ENCODE results near the gene UNK. TPM values are rescaled to one million over a fixed set of nuclear protein-coding genes. Genes with fewer than 3 reads are reported as not detected.
A peak's percentile ranks its signal among the peaks of the same experiment; 100 is the strongest.

Gene UNK
- total and polyA plus RNA-seq, 2 experiments from 2014 or later = 22.3 to 26.7 TPM

- Histone ChIP-seq H3K4me2 (no peak overlapping the region), H3K4me3 (no peak overlapping the region), H3K9me2 (replicated peaks; ENCODE audit: insufficient read depth) (no peaks in the 10 kb centered on the region), H3K27ac (peak overlapping the region; percentile 79), H4K20me1 (ENCODE audit: insufficient read depth, poor library complexity, severe bottlenecking) (no peaks in the 10 kb centered on the region), H3K9me3 (ENCODE audit: low read depth) (no peaks in the 10 kb centered on the region), H3K4me1 (ENCODE audit: insufficient read depth) (peaks cover 22% of the 10 kb centered on the region), H3K27me3 (no peaks in the 10 kb centered on the region), H3K79me2 (no peaks in the 10 kb centered on the region), H3K36me3 (replicated peaks; ENCODE audit: insufficient read depth, low read depth) (no peaks in the 10 kb centered on the region), H2AFZ (no peak overlapping the region)
- WGBS (ENCODE audit: low lambda C conversion rate, missing lambda C conversion rate) = 66% methylated on average over 13 of the region's 13 CpGs
- DNase-seq (ENCODE audit: low spot score) = peak; percentile 86
- TF ChIP-seq CTCF (IDR thresholded peaks at IDR 0.05; ENCODE audit: poor library complexity) = no peak
- no peak for TF ChIP-seq EZH2phosphoT487 (IDR thresholded peaks at IDR 0.05; ENCODE audit: low read depth, severe bottlenecking, unreplicated experiment)
- no peak for TF ChIP-seq EZH2 (IDR thresholded peaks at IDR 0.05; ENCODE audit: borderline replicate concordance)
Measured at GRCh38 chr17:75872434-75873351, 88.1 kb downstream of the UNK start.

- Histone ChIP-seq H3K27me3 (no peaks in the 10 kb centered on the region), H2AFZ (no peak overlapping the region), H3K4me3 (no peak overlapping the region), H3K36me3 (replicated peaks; ENCODE audit: insufficient read depth, low read depth) (no peaks in the 10 kb centered on the region), H3K79me2 (no peaks in the 10 kb centered on the region), H3K4me2 (no peak overlapping the region), H3K9me3 (ENCODE audit: low read depth) (no peaks in the 10 kb centered on the region), H3K4me1 (ENCODE audit: insufficient read depth) (peaks cover 22% of the 10 kb centered on the region), H3K27ac (peak overlapping the region; percentile 65), H3K9me2 (replicated peaks; ENCODE audit: insufficient read depth) (no peaks in the 10 kb centered on the region), H4K20me1 (ENCODE audit: insufficient read depth, poor library complexity, severe bottlenecking) (no peaks in the 10 kb centered on the region)
- TF ChIP-seq EZH2 (IDR thresholded peaks at IDR 0.05; ENCODE audit: borderline replicate concordance) (no peak), CTCF (IDR thresholded peaks at IDR 0.05; ENCODE audit: poor library complexity) (no peak), EZH2phosphoT487 (IDR thresholded peaks at IDR 0.05; ENCODE audit: low read depth, severe bottlenecking, unreplicated experiment) (no peak)
- no peak for DNase-seq (ENCODE audit: low spot score)
- 88% methylated on average over 11 of the region's 11 CpGs for WGBS (ENCODE audit: low lambda C conversion rate, missing lambda C conversion rate)
Measured at GRCh38 chr17:75873587-75874322, 89.1 kb downstream of the UNK start.

- H2AFZ ChIP-seq = no peak overlapping the region
- WGBS (ENCODE audit: low lambda C conversion rate, missing lambda C conversion rate) = 96% methylated on average over 30 of the region's 38 CpGs
- no peaks in the 10 kb centered on the region for H4K20me1 ChIP-seq (ENCODE audit: insufficient read depth, poor library complexity, severe bottlenecking)
- no peak overlapping the region for H3K27ac ChIP-seq
- no peaks in the 10 kb centered on the region for H3K9me3 ChIP-seq (ENCODE audit: low read depth)
- peaks cover 6% of the 10 kb centered on the region for H3K27me3 ChIP-seq
- TF ChIP-seq CTCF (IDR thresholded peaks at IDR 0.05; ENCODE audit: poor library complexity) (no peak), EZH2phosphoT487 (IDR thresholded peaks at IDR 0.05; ENCODE audit: low read depth, severe bottlenecking, unreplicated experiment) (no peak), EZH2 (IDR thresholded peaks at IDR 0.05; ENCODE audit: borderline replicate concordance) (no peak)
- H3K9me2 ChIP-seq (replicated peaks; ENCODE audit: insufficient read depth) = no peaks in the 10 kb centered on the region
- H3K4me1 ChIP-seq (ENCODE audit: insufficient read depth) = peaks cover 22% of the 10 kb centered on the region
- H3K4me3 ChIP-seq = no peak overlapping the region
- no peaks in the 10 kb centered on the region for H3K79me2 ChIP-seq
- no peaks in the 10 kb centered on the region for H3K36me3 ChIP-seq (replicated peaks; ENCODE audit: insufficient read depth, low read depth)
- no peak for DNase-seq (ENCODE audit: low spot score)
- H3K4me2 ChIP-seq = no peak overlapping the region
Measured at GRCh38 chr17:75874323-75875181, 89.9 kb downstream of the UNK start.

Small RNA genes lying within 50 kb of the gene (microRNA-seq; reads per million reads assigned to microRNA genes)
- gene MIR4738 = not detected

Other genes starting within 250 kb of the UNK start
- 99.8 and 153 TPM in 2 replicates for gene MYO15B, start 197.0 kb upstream of the UNK start, total RNA-seq
- 124 and 132 TPM in 2 replicates for gene MYO15B, start 197.0 kb upstream of the UNK start, polyA plus RNA-seq
- gene SMIM5, start 151.4 kb upstream of the UNK start, total RNA-seq = 4.1 and 4.5 TPM in 2 replicates
- gene SMIM5, start 151.4 kb upstream of the UNK start, polyA plus RNA-seq = 6.8 and 7.7 TPM in 2 replicates
- 11.8 and 23.1 TPM in 2 replicates for gene RECQL5, start 117.7 kb upstream of the UNK start, total RNA-seq
- 44.4 and 79.6 TPM in 2 replicates for gene RECQL5, start 117.7 kb upstream of the UNK start, polyA plus RNA-seq
- gene SAP30BP, start 117.5 kb upstream of the UNK start, total RNA-seq = 59.3 and 67.5 TPM in 2 replicates
- 89.9 and 110 TPM in 2 replicates for gene SAP30BP, start 117.5 kb upstream of the UNK start, polyA plus RNA-seq
- 11.5 and 15.7 TPM in 2 replicates for gene ITGB4, start 63.3 kb upstream of the UNK start, total RNA-seq
- gene ITGB4, start 63.3 kb upstream of the UNK start, polyA plus RNA-seq = 19.4 and 23.5 TPM in 2 replicates
- gene GALK1, start 19.6 kb upstream of the UNK start, total RNA-seq = 63.7 and 76.4 TPM in 2 replicates
- gene GALK1, start 19.6 kb upstream of the UNK start, polyA plus RNA-seq = 139 and 161 TPM in 2 replicates
- gene UNC13D, start 59.6 kb downstream of the UNK start, total RNA-seq = 2.2 and 4.3 TPM in 2 replicates
- 8.8 and 10.1 TPM in 2 replicates for gene UNC13D, start 59.6 kb downstream of the UNK start, polyA plus RNA-seq
- gene WBP2, start 70.5 kb downstream of the UNK start, total RNA-seq = 22.8 and 29.0 TPM in 2 replicates
- gene WBP2, start 70.5 kb downstream of the UNK start, polyA plus RNA-seq = 129 and 143 TPM in 2 replicates
- 13.0 and 15.5 TPM in 2 replicates for gene TRIM47, start 93.8 kb downstream of the UNK start, total RNA-seq
- gene TRIM47, start 93.8 kb downstream of the UNK start, polyA plus RNA-seq = 36.9 and 42.9 TPM in 2 replicates
- 10.9 and 12.5 TPM in 2 replicates for gene TRIM65, start 112.1 kb downstream of the UNK start, total RNA-seq
- 10.7 and 16.8 TPM in 2 replicates for gene TRIM65, start 112.1 kb downstream of the UNK start, polyA plus RNA-seq
- gene MRPL38, start 120.1 kb downstream of the UNK start, total RNA-seq = 40.4 and 50.2 TPM in 2 replicates
- gene MRPL38, start 120.1 kb downstream of the UNK start, polyA plus RNA-seq = 124 and 134 TPM in 2 replicates
- gene FBF1, start 156.2 kb downstream of the UNK start, total RNA-seq = 3.0 and 6.1 TPM in 2 replicates
- 9.7 and 11.0 TPM in 2 replicates for gene FBF1, start 156.2 kb downstream of the UNK start, polyA plus RNA-seq
- gene ACOX1, start 194.4 kb downstream of the UNK start, total RNA-seq = 89.5 and 93.6 TPM in 2 replicates
- 35.5 and 36.0 TPM in 2 replicates for gene ACOX1, start 194.4 kb downstream of the UNK start, polyA plus RNA-seq
- gene TEN1, start 194.4 kb downstream of the UNK start, total RNA-seq = 13.3 and 22.8 TPM in 2 replicates
- gene TEN1, start 194.4 kb downstream of the UNK start, polyA plus RNA-seq = 29.4 and 29.9 TPM in 2 replicates
- 0.88 and 7.8 TPM in 2 replicates for gene CDK3, start 216.0 kb downstream of the UNK start, total RNA-seq
- gene CDK3, start 216.0 kb downstream of the UNK start, polyA plus RNA-seq = 10.6 and 16.6 TPM in 2 replicates
- gene EVPL, start 242.5 kb downstream of the UNK start, total RNA-seq = 0.48 and 2.7 TPM in 2 replicates
- gene EVPL, start 242.5 kb downstream of the UNK start, polyA plus RNA-seq = 2.0 and 4.6 TPM in 2 replicates